RWPE2 (cell line): ENCODE data around the gene KDM4C.

Source experiments
- ATAC-seq: fragments of 200-7000 bp; cut with Tn5 transposase; 3 replicates; pipeline ENCODE4 v1.9.1; 2021; ENCODE audit warnings: low read depth
- DNase-seq: peaks from one replicate; pipeline ENCODE4 v3.0.0-alpha.2; 2020; ENCODE audit warnings: low spot score
- H3K27ac ChIP-seq: fragments of 450-650 bp; 2 replicates; pipeline ENCODE4 v1.5.1; 2017; ENCODE audit warnings: mild to moderate bottlenecking; ENCODE audit not compliant: poor library complexity, severe bottlenecking
- H3K27me3 ChIP-seq: fragments of 250-450 bp; sonication (Bioruptor Pico); 2 replicates; pipeline ENCODE4 v1.5.1; 2021; ENCODE audit warnings: mild to moderate bottlenecking, moderate library complexity; ENCODE audit not compliant: insufficient read depth, poor library complexity, severe bottlenecking
- H3K36me3 ChIP-seq: fragments of 250-450 bp; sonication (Bioruptor Pico); 2 replicates; pipeline ENCODE4 v1.5.1; 2020; ENCODE audit warnings: low read depth, mild to moderate bottlenecking, moderate library complexity
- H3K4me1 ChIP-seq: fragments of 250-450 bp; sonication (Bioruptor Pico); 2 replicates; pipeline ENCODE4 v1.5.1; 2021; ENCODE audit warnings: mild to moderate bottlenecking, moderate library complexity; ENCODE audit not compliant: insufficient read depth, poor library complexity, severe bottlenecking
- H3K4me3 ChIP-seq: fragments of 250-450 bp; sonication (Bioruptor Pico); 2 replicates; pipeline ENCODE4 v1.5.1; 2021; ENCODE audit warnings: mild to moderate bottlenecking, moderate library complexity; ENCODE audit not compliant: severe bottlenecking
- H3K9me3 ChIP-seq: fragments of 250-450 bp; sonication (Bioruptor Pico); 2 replicates; pipeline ENCODE4 v1.5.1; 2021; ENCODE audit warnings: mild to moderate bottlenecking, moderate library complexity; ENCODE audit not compliant: severe bottlenecking
- CTCF ChIP-seq: fragments of 450-650 bp; IDR thresholded peaks from one replicate; pipeline ENCODE4 v1.5.1; 2017; ENCODE audit warnings: mild to moderate bottlenecking, moderate library complexity; ENCODE audit not compliant: poor library complexity, severe bottlenecking

Gene KDM4C

GRCh38 chr9:6715755-6716643 lies 41.8 kb upstream of the KDM4C start:
- DNase-seq (peak; percentile 66), ATAC-seq (peak; percentile 80)
- Histone ChIP-seq H3K27me3 (no peaks in the 10 kb centered on the region), H3K36me3 (no peaks in the 10 kb centered on the region), H3K4me1 (no peaks in the 10 kb centered on the region), H3K4me3 (peak overlapping the region; percentile 23), H3K27ac (no peak overlapping the region), H3K9me3 (no peaks in the 10 kb centered on the region)
- no peak for TF ChIP-seq CTCF

- Histone ChIP-seq H3K27me3 (no peaks in the 10 kb centered on the region), H3K27ac (no peak overlapping the region), H3K4me3 (no peak overlapping the region), H3K36me3 (no peaks in the 10 kb centered on the region), H3K4me1 (no peaks in the 10 kb centered on the region), H3K9me3 (no peaks in the 10 kb centered on the region)
- TF ChIP-seq CTCF, result no peak
- ATAC-seq, result no peak
- DNase-seq, result no peak
Measured at GRCh38 chr9:6716766-6717165, 41.0 kb upstream of the KDM4C start.

- DNase-seq, result no peak
- no peaks in the 10 kb centered on the region for H3K4me1 ChIP-seq
- H3K9me3 ChIP-seq, result no peaks in the 10 kb centered on the region
- H3K27ac ChIP-seq, result no peak overlapping the region
- no peak for ATAC-seq
- no peaks in the 10 kb centered on the region for H3K27me3 ChIP-seq
- no peak for TF ChIP-seq CTCF
- no peak overlapping the region for H3K4me3 ChIP-seq
- H3K36me3 ChIP-seq, result no peaks in the 10 kb centered on the region
Measured at GRCh38 chr9:6723881-6724420, 33.8 kb upstream of the KDM4C start.

- H3K36me3 ChIP-seq, result no peaks in the 10 kb centered on the region
- H3K4me1 ChIP-seq, result no peaks in the 10 kb centered on the region
- DNase-seq (no peak), ATAC-seq (no peak)
- no peak for TF ChIP-seq CTCF
- no peaks in the 10 kb centered on the region for H3K27me3 ChIP-seq
- no peak overlapping the region for H3K4me3 ChIP-seq
- H3K9me3 ChIP-seq, result no peaks in the 10 kb centered on the region
- H3K27ac ChIP-seq, result no peak overlapping the region
Measured at GRCh38 chr9:6733257-6733656, 24.5 kb upstream of the KDM4C start.

- Histone ChIP-seq H3K4me3 (no peak overlapping the region), H3K4me1 (no peaks in the 10 kb centered on the region), H3K9me3 (no peaks in the 10 kb centered on the region), H3K27me3 (no peaks in the 10 kb centered on the region), H3K27ac (no peak overlapping the region), H3K36me3 (no peaks in the 10 kb centered on the region)
- no peak for ATAC-seq
- TF ChIP-seq CTCF, result no peak
- DNase-seq, result no peak
Measured at GRCh38 chr9:6733831-6734230, 23.9 kb upstream of the KDM4C start.
